Activated CD4-positive, alpha-beta memory T cell treated with anti-CD3 and anti-CD28 coated beads for 36 hours (primary cell): ENCODE measurements around the gene ANK2. TPM values are rescaled to one million over a fixed set of nuclear protein-coding genes. Genes with fewer than 3 reads are reported as not detected.

ENCODE experiments used
- CTCF ChIA-PET: fragments of 350-600 bp; sonication (Branson Sonifier 250); formaldehyde crosslinking; loops from one replicate; lab custom pipeline; 2021; ENCODE audit warnings: antibody characterized with exemption, inconsistent platforms; lab: Charles Lee
- POLR2A ChIA-PET: fragments of 350-600 bp; sonication (Branson Sonifier 250); formaldehyde crosslinking; loops from one replicate; lab custom pipeline; 2021; ENCODE audit warnings: antibody characterized with exemption; lab: Charles Lee
- DNase-seq: peaks from one replicate; pipeline ENCODE4 v3.0.0-alpha.2; 2020
- H3K27ac Mint-ChIP-seq: one replicate; pipeline ENCODE4 v1.8.0; 2021; ENCODE audit warnings: mixed read lengths
- H3K27me3 Mint-ChIP-seq: one replicate; pipeline ENCODE4 v1.8.0; 2021; ENCODE audit warnings: mixed read lengths
- H3K36me3 Mint-ChIP-seq: one replicate; pipeline ENCODE4 v1.8.0; 2021; ENCODE audit warnings: mixed read lengths
- H3K4me1 Mint-ChIP-seq: one replicate; pipeline ENCODE4 v1.8.0; 2021; ENCODE audit warnings: low read depth, mixed read lengths
- H3K4me3 Mint-ChIP-seq: one replicate; pipeline ENCODE4 v1.8.0; 2021; ENCODE audit warnings: mild to moderate bottlenecking, mixed read lengths
- H3K9me3 Mint-ChIP-seq: one replicate; pipeline ENCODE4 v1.8.0; 2021; ENCODE audit warnings: mixed read lengths
- intact Hi-C: fragments of 100-400 bp; cut with micrococcal nuclease; formaldehyde crosslinking; loops from one replicate; pipeline ENCODE4 v1.15.1; 2023
- total RNA-seq, 2 experiments: library from RNA; stranded (reverse); gene quantifications; one replicate each; pipeline ENCODE4 v1.2.3, GENCODE V29; 2021

Gene ANK2
- total RNA-seq, 2 experiments from 2014 or later, result 0.82 to 1.2 TPM

DNA sequence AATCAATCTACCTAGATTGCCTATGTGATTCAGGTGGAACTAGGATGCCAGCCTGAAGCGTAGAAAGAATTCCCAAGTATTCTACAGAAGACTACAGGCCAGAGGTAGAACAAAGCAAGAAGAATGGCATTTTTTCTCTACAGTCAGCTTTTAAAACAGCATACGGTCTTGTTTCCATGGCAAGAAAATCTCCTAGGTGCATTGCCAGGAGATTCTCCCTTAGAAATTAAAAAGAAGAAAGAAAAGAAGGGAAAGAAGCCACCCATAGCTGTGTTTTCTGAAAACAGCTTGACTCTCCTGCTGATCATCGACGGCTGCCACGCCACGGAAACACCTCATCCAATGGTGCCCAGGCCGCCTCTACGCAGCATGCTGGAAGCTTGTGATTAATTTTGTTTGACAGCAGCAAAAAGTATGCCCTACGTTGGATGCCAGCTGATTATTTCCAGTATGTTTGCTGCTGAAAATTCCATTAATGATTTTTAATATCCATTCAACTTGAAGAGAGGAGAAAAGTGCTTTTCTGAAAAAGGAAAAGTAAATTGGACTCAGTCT, 24.1 kb downstream of the ANK2 start:
- no peak overlapping the region for H3K4me3 Mint-ChIP-seq
- CTCF ChIA-PET, result no interaction called here
- no peak for DNase-seq
- no peaks in the 10 kb centered on the region for H3K4me1 Mint-ChIP-seq
- H3K9me3 Mint-ChIP-seq, result no peaks in the 10 kb centered on the region
- intact Hi-C loops, result no loop called here
- H3K27ac Mint-ChIP-seq, result no peak overlapping the region
- POLR2A ChIA-PET, result no interaction called here
- H3K27me3 Mint-ChIP-seq, result no peaks in the 10 kb centered on the region
- H3K36me3 Mint-ChIP-seq, result no peaks in the 10 kb centered on the region

DNA sequence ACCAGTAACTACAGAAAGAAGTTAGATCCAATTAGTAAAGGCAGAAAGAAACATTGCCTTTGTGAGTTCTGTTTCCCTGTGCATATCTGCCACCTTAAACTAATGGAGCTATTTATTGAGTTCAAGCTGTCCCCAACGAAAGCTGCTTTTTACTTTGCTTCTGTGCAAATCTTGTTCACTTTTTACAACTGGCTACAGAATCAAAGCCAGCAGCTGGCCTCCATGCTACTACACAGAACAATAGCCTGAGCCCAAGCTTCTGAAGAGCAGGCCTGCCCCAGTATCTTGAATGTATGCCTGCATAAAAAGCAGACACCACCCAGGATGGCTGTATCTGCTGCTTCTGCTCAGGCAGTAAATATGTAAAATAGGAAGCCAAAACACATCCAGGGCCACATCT, 28.1 kb downstream of the ANK2 start:
- ChIA-PET POLR2A (no interaction called here), CTCF (no interaction called here)
- intact Hi-C loops, result no loop called here
- no peak overlapping the region for H3K4me3 Mint-ChIP-seq
- H3K9me3 Mint-ChIP-seq, result no peaks in the 10 kb centered on the region
- H3K27me3 Mint-ChIP-seq, result peaks cover 2% of the 10 kb centered on the region
- H3K4me1 Mint-ChIP-seq, result no peaks in the 10 kb centered on the region
- H3K36me3 Mint-ChIP-seq, result no peaks in the 10 kb centered on the region
- H3K27ac Mint-ChIP-seq, result no peak overlapping the region
- no peak for DNase-seq

DNA sequence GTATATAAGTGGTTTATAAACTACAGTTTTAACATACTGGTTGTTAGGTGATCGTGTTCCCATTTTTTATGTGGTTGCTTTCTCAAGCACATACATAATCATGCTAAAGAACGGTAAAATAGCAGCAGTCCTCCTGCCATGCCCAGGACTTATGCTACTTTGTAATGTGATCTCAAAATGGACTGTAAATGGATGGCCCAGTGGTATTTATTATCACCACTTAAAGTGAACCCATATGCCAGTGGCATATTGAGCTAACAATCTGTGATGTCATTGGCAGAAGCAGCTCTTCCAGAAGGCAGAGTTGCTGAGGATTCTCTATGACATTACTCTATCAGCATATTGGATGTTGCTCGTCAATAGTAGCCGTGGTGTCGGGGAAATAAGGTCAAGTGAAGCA, 28.6 kb downstream of the ANK2 start:
- POLR2A ChIA-PET, result no interaction called here
- H3K27ac Mint-ChIP-seq, result no peak overlapping the region
- intact Hi-C loops, result no loop called here
- no peaks in the 10 kb centered on the region for H3K4me1 Mint-ChIP-seq
- peaks cover 2% of the 10 kb centered on the region for H3K27me3 Mint-ChIP-seq
- H3K36me3 Mint-ChIP-seq, result no peaks in the 10 kb centered on the region
- no peak overlapping the region for H3K4me3 Mint-ChIP-seq
- DNase-seq, result no peak
- CTCF ChIA-PET, result no interaction called here
- no peaks in the 10 kb centered on the region for H3K9me3 Mint-ChIP-seq

DNA sequence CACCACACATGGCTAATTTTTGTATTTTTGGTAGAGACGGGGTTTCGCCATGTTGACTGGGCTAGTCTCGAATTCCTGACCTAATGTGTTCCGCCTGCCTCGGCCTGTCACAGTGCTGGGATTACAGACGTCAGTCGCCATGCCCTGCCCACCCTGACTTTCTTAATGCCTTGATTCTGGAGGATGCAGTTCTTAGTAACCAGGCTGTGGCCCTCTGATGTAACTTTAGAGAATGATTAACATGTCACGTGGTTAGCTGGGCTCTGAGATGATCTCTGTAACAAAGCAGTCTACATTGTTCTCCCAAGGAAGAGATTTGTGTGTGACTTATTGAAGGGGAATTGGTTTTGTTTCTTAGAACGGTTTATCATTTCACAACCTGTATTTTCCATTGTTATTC, 30.6 kb downstream of the ANK2 start:
- Mint-ChIP-seq H3K36me3 (no peaks in the 10 kb centered on the region), H3K4me1 (no peaks in the 10 kb centered on the region), H3K9me3 (no peaks in the 10 kb centered on the region), H3K4me3 (no peak overlapping the region), H3K27ac (no peak overlapping the region), H3K27me3 (peaks cover 5% of the 10 kb centered on the region)
- ChIA-PET POLR2A (no interaction called here), CTCF (no interaction called here)
- no peak for DNase-seq
- intact Hi-C loops, result no loop called here

DNA sequence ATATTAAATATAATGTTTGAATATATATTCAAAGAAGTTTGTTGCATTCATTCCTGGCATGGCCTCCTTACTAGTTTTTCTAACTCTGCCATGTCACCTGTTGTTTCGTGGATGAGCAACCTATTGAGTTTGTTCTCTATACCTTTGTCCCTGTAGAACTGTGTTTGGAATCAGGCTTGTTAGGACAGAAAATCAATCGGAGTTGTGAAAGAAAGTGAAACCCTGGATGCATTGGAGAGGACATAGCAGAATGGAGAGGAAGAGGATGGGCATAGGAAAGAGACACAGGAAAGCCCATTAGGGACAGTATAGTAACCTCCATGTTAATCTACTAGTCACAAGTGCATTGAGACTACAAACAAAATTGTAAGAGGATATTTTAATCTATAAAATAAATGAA, 31.2 kb downstream of the ANK2 start:
- POLR2A ChIA-PET, result no interaction called here
- no peak for DNase-seq
- intact Hi-C loops, result no loop called here
- CTCF ChIA-PET, result no interaction called here
- H3K9me3 Mint-ChIP-seq, result no peaks in the 10 kb centered on the region
- no peak overlapping the region for H3K27ac Mint-ChIP-seq
- H3K4me3 Mint-ChIP-seq, result no peak overlapping the region
- H3K36me3 Mint-ChIP-seq, result no peaks in the 10 kb centered on the region
- peaks cover 5% of the 10 kb centered on the region for H3K27me3 Mint-ChIP-seq
- no peaks in the 10 kb centered on the region for H3K4me1 Mint-ChIP-seq

DNA sequence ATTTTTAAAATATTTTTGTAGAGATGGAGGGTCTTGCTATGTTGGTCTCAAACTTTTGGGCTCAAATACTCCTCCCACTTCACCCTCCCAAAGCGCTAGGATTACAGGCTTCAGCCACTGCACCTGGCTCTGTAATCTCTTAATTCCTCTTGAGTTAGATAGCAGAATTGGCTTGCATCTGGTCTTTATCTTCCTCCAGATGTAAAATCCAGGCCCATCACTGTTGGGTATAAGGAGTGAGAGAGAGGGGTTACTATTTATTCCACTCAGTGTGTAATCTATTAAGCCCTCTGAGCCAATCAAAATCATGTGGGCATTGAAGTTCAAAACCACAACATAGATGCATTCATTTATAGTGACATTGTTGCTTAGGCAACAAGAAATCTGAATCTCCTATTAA, 33.9 kb downstream of the ANK2 start:
- POLR2A ChIA-PET, result no interaction called here
- Mint-ChIP-seq H3K4me3 (no peak overlapping the region), H3K36me3 (no peaks in the 10 kb centered on the region), H3K4me1 (no peaks in the 10 kb centered on the region), H3K27ac (no peak overlapping the region), H3K9me3 (no peaks in the 10 kb centered on the region), H3K27me3 (peaks cover 5% of the 10 kb centered on the region)
- CTCF ChIA-PET, result no interaction called here
- DNase-seq, result no peak
- intact Hi-C loops, result no loop called here

DNA sequence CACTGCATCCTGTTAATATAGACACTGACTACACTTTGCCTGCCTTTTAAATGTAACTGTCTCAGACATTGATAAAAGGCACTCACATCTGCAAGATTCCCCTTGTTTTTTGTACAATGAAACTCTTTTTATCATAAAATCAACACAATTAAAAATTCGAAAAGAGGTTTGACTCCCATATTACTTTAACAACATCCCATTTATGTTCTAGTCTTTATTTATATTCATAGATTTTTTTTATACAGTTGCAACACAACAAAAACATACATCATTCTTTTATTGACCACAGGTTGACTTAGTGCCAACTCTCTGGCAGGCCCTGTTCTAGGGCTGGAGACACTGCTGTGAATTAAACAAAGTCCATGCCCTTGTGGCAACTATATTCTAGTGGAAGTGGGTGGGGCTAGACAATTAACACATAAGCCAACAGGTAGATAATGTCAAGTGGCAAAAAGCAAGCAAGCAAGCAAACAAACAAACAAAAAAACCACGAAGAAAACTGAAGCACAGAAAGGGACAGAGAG, 36.8 kb downstream of the ANK2 start:
- CTCF ChIA-PET, result no interaction called here
- Mint-ChIP-seq H3K27me3 (peaks cover 5% of the 10 kb centered on the region), H3K4me1 (no peaks in the 10 kb centered on the region), H3K36me3 (no peaks in the 10 kb centered on the region), H3K4me3 (no peak overlapping the region), H3K27ac (no peak overlapping the region), H3K9me3 (no peaks in the 10 kb centered on the region)
- intact Hi-C loops, result no loop called here
- POLR2A ChIA-PET, result no interaction called here
- DNase-seq, result no peak

DNA sequence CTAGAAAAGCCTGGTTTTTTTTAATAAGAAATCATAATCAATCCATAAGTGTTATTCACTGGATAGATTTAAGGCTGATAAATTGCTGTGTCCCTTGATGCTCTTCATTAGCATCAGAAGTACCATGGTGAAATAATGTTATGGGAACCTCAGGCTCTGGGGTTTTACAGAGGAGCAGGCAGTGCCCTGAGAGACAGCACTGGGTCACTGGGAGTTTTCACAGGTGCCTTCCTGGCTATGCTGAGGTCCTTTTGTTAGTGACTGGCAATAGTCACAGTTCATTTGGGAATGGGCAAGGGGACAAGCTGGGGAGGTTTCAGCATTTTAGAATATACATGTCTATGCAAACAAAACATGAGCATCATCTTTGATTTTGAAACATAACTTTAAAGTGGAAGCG, 38.6 kb downstream of the ANK2 start:
- POLR2A ChIA-PET, result no interaction called here
- H3K9me3 Mint-ChIP-seq, result no peaks in the 10 kb centered on the region
- H3K4me3 Mint-ChIP-seq, result no peak overlapping the region
- H3K4me1 Mint-ChIP-seq, result no peaks in the 10 kb centered on the region
- H3K27me3 Mint-ChIP-seq, result peaks cover 3% of the 10 kb centered on the region
- intact Hi-C loops, result no loop called here
- CTCF ChIA-PET, result no interaction called here
- no peak for DNase-seq
- H3K36me3 Mint-ChIP-seq, result no peaks in the 10 kb centered on the region
- no peak overlapping the region for H3K27ac Mint-ChIP-seq

DNA sequence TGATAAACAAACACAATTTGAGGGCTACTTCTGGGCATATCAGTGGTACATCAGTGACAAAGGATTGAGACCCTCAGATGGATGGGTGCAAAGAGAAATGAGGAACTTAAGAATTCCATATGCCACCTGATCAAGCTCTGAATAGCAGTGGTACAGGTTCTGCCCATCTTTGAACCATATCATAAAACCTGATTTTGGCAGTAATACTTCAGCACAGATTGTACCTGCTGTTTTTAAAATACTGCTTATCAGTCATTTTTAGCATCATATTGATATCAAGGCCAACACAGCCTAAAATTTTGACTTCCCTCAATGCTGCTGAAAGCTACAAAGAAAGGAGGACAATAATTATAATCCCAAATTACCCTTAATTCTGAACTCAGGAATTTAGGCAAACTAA, 41.5 kb downstream of the ANK2 start:
- no peak for DNase-seq
- no peaks in the 10 kb centered on the region for H3K36me3 Mint-ChIP-seq
- ChIA-PET CTCF (no interaction called here), POLR2A (no interaction called here)
- H3K9me3 Mint-ChIP-seq, result no peaks in the 10 kb centered on the region
- no peak overlapping the region for H3K27ac Mint-ChIP-seq
- intact Hi-C loops, result no loop called here
- no peak overlapping the region for H3K4me3 Mint-ChIP-seq
- H3K27me3 Mint-ChIP-seq, result peaks cover 1% of the 10 kb centered on the region
- H3K4me1 Mint-ChIP-seq, result no peaks in the 10 kb centered on the region

DNA sequence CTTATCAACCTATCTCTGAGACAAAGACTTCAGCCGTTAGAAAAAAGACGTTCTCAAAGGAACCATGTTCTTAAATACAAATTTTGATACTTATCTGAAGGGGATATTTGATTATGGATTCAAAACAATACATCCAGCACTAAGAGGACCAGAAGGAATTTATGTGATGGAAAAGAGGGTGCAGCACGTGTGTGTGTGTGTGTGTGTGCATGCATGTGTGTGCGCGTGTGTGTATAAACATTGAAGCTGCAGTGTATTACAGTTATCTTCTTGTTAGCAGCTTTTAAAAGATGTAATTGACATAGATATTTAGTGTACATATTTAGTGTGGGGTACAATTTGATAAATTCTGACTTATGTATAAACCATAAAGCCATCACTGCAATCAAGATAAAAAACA, 44.9 kb downstream of the ANK2 start:
- no peaks in the 10 kb centered on the region for H3K4me1 Mint-ChIP-seq
- H3K4me3 Mint-ChIP-seq, result no peak overlapping the region
- no peak overlapping the region for H3K27ac Mint-ChIP-seq
- DNase-seq, result no peak
- H3K9me3 Mint-ChIP-seq, result no peaks in the 10 kb centered on the region
- POLR2A ChIA-PET, result no interaction called here
- CTCF ChIA-PET, result no interaction called here
- intact Hi-C loops, result no loop called here
- no peaks in the 10 kb centered on the region for H3K36me3 Mint-ChIP-seq
- H3K27me3 Mint-ChIP-seq, result peaks cover 1% of the 10 kb centered on the region

DNA sequence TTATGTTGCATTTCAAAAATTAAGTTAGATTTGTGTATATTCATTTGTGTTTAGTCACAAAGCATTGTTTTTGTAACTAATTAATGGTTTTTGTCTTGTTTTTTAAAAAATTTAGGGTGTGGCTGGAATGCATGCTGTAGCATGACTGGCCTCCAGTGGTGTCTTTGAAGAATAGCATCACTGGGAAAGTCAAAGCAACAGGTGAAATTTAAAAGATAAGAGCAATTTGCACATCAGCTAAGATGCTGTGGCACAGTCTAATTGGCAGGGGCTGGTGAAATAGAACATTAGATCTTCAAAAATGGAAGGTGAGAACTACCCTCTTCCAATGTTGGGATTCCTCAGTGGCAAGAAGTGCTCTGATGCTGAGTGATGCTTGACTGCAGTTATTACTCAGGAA, 45.3 kb downstream of the ANK2 start:
- no peaks in the 10 kb centered on the region for H3K9me3 Mint-ChIP-seq
- H3K27me3 Mint-ChIP-seq, result peaks cover 1% of the 10 kb centered on the region
- POLR2A ChIA-PET, result no interaction called here
- no peak overlapping the region for H3K27ac Mint-ChIP-seq
- CTCF ChIA-PET, result interaction anchor here (0.6 kb wide), 1 partner anchor 375 kb away, joined by 3 read pairs; no protein-coding TSS in a partner anchor
- no peaks in the 10 kb centered on the region for H3K36me3 Mint-ChIP-seq
- intact Hi-C loops, result no loop called here
- H3K4me3 Mint-ChIP-seq, result no peak overlapping the region
- DNase-seq, result no peak
- H3K4me1 Mint-ChIP-seq, result no peaks in the 10 kb centered on the region

DNA sequence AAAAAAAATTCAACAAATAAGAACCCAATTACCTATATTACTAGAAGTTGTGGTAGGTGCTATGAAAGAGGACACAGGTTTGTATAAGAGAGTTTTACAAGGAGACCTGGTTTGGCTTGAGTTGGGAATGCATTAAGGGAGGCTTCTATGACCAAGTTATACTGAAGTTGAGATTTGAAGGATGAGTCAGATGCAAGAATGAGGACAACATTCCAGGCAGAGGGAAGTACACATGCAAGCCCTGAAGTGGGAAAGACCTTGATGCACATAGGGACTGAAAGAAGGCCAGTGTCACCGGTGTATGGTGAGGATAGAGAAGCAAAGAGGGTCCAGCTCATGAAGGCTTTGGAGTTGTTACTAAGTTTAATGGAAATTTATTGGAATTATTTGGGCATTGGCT, 52.2 kb downstream of the ANK2 start:
- no peak overlapping the region for H3K4me3 Mint-ChIP-seq
- CTCF ChIA-PET, result no interaction called here

DNA sequence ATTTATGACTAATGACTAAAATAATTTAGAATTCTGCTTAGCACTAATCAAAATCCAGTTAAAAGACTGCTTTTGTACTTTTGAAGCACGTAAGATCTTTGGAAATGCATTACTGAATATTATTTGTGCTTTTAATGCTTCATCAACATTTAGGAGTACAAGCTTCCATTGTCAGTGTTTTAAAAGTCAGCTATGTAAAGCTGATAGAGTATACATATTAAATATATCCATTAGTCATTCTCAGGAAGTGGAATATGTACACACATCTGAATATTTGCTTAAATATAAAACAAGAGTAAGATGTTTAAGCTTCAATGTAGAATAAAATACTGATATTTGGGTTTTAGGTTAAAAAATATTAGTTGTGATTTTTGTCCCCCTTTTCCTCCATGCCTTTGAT, 54.1 kb downstream of the ANK2 start:
- Mint-ChIP-seq H3K27me3 (peaks cover 1% of the 10 kb centered on the region), H3K36me3 (no peaks in the 10 kb centered on the region), H3K4me3 (no peak overlapping the region), H3K27ac (no peak overlapping the region), H3K9me3 (no peaks in the 10 kb centered on the region), H3K4me1 (no peaks in the 10 kb centered on the region)
- CTCF ChIA-PET, result no interaction called here
- intact Hi-C loops, result no loop called here
- POLR2A ChIA-PET, result no interaction called here
- DNase-seq, result no peak

More for the DNA sequence above, 52.2 kb downstream of the ANK2 start:
- POLR2A ChIA-PET, result no interaction called here
- no peaks in the 10 kb centered on the region for H3K4me1 Mint-ChIP-seq
- H3K27me3 Mint-ChIP-seq, result peaks cover 1% of the 10 kb centered on the region
- no peaks in the 10 kb centered on the region for H3K9me3 Mint-ChIP-seq
- no peak overlapping the region for H3K27ac Mint-ChIP-seq
- intact Hi-C loops, result no loop called here
- no peaks in the 10 kb centered on the region for H3K36me3 Mint-ChIP-seq
- DNase-seq, result no peak
